Cardiac muscle cell (in vitro differentiated cells and primary cell): Measurements from ENCODE around the gene ITGA3. TPM values are rescaled to one million over a fixed set of nuclear protein-coding genes. Genes with fewer than 3 reads are reported as not detected.
A peak's percentile ranks its signal among the peaks of the same experiment; 100 is the strongest.

Experiments used
- DNase-seq, 2 donors: peaks; one replicate each; pipeline versions ENCODE4 v3.0.0 to v3.0.0-alpha.2; 2010 to 2017; ENCODE audit warnings: low read depth in 1 of 2, low spot score in 1 of 2
- H3K27ac ChIP-seq: fragments of 200-600 bp; sonication (generic); 2 replicates; pipeline ENCODE4 v1.5.1; 2016
- H3K27me3 ChIP-seq: fragments of 200-600 bp; sonication (generic); 2 replicates; pipeline ENCODE4 v1.6.0; 2016; ENCODE audit warnings: control low read depth
- H3K36me3 ChIP-seq: fragments of 200-600 bp; sonication (generic); 2 replicates; pipeline ENCODE4 v1.5.1; 2016; ENCODE audit warnings: control low read depth
- H3K4me1 ChIP-seq: fragments of 200-600 bp; sonication (generic); 2 replicates; pipeline ENCODE4 v1.8.1; 2017; ENCODE audit warnings: low read depth, mild to moderate bottlenecking, mixed run types
- H3K4me3 ChIP-seq: fragments of 200-600 bp; sonication (generic); 2 replicates; pipeline ENCODE4 v1.5.1; 2016; ENCODE audit warnings: mild to moderate bottlenecking
- H3K9me3 ChIP-seq: fragments of 200-600 bp; sonication (generic); 2 replicates; pipeline ENCODE4 v1.5.1; 2017; ENCODE audit warnings: low read depth, mild to moderate bottlenecking, control low read depth
- polyA plus RNA-seq: library from polyadenylated mRNA; unstranded; fragments of >200 nt; fragmentation: Nextera tagmentation; extraction: Ambion mirVana; gene quantifications from 2 replicates; pipeline ENCODE4 v1.2.1, GENCODE V29; 2016
- total RNA-seq: library from RNA; depleted of rRNA; stranded (reverse); fragments of >200 nt; gene quantifications from 2 replicates; pipeline ENCODE4 v1.2.3, GENCODE V29; 2016
- TF ChIP-seq, protein P1 (sequence below): IDR thresholded peaks from 2 replicates; pipeline ENCODE4 v1.5.1; 2012; ENCODE audit warnings: low read depth, mild to moderate bottlenecking, low read length

ITGA3 gene
- total and polyA plus RNA-seq, 2 experiments from 2014 or later, result 20.5 to 41.9 TPM

- no peaks in the 10 kb centered on the region for H3K9me3 ChIP-seq
- no peak overlapping the region for H3K4me3 ChIP-seq
- TF ChIP-seq, protein P1, sequence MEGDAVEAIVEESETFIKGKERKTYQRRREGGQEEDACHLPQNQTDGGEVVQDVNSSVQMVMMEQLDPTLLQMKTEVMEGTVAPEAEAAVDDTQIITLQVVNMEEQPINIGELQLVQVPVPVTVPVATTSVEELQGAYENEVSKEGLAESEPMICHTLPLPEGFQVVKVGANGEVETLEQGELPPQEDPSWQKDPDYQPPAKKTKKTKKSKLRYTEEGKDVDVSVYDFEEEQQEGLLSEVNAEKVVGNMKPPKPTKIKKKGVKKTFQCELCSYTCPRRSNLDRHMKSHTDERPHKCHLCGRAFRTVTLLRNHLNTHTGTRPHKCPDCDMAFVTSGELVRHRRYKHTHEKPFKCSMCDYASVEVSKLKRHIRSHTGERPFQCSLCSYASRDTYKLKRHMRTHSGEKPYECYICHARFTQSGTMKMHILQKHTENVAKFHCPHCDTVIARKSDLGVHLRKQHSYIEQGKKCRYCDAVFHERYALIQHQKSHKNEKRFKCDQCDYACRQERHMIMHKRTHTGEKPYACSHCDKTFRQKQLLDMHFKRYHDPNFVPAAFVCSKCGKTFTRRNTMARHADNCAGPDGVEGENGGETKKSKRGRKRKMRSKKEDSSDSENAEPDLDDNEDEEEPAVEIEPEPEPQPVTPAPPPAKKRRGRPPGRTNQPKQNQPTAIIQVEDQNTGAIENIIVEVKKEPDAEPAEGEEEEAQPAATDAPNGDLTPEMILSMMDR, result no peak
- H3K27ac ChIP-seq, result no peak overlapping the region
- peaks cover 12% of the 10 kb centered on the region for H3K4me1 ChIP-seq
- no peaks in the 10 kb centered on the region for H3K27me3 ChIP-seq
- H3K36me3 ChIP-seq, result no peaks in the 10 kb centered on the region
- DNase-seq, result no peak
Measured at GRCh38 chr17:50024808-50025207, 31.1 kb upstream of the ITGA3 start.

DNA sequence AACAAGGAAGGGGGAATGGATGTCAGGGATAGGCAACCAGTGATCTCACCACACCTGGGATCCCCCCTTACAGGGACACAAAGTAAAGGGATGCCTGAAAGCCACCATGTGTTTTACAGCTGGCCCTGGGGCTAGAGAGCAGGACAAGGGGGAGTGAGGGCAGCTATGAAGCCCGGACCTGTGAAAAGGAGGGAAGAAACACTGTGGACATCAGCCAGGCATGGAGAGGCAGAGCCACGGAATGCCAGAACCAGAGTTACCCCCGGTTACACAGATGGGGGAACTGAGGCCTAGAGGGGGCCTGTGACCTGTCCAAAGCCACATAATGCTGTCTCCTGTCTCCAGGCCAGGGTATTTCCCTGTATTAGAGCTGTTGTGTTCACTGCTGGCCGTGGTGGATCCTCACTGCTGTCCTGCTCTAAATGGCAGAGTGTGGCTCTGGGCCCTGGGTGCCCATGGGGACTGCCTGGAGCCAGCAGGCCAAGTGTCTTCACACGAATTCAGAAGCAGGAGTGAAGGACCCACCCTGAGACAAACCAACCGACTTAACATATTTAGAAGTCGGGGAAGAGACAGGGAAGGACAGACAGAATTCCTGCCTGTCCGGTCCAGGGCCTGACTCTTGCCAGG lies 29.7 kb upstream of the ITGA3 start:
- no peak overlapping the region for H3K4me3 ChIP-seq
- no peaks in the 10 kb centered on the region for H3K27me3 ChIP-seq
- no peaks in the 10 kb centered on the region for H3K9me3 ChIP-seq
- peaks cover 12% of the 10 kb centered on the region for H3K4me1 ChIP-seq
- no peaks in the 10 kb centered on the region for H3K36me3 ChIP-seq
- no peak for DNase-seq
- no peak overlapping the region for H3K27ac ChIP-seq
- TF ChIP-seq, protein P1, result no peak

DNA sequence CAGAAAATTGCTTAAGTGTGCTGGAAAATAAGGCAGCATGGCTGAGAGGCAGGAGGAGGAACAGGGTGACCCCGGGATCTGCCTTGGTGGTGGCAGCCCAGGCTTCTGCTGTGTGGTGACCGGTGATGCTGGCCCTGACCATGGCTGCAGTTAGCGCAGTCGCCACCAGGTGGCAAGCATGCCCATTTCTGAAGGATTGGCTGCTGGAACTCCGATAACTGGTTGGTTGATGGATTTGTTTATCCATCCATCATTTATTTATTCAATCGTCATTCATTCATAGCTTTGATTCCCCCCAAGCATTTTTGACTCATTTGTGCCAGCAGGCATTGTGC lies 29.1 kb upstream of the ITGA3 start:
- peaks cover 12% of the 10 kb centered on the region for H3K4me1 ChIP-seq
- TF ChIP-seq, protein P1, result peak; percentile 89
- peak; percentile 80 to 85 for DNase-seq
- no peaks in the 10 kb centered on the region for H3K9me3 ChIP-seq
- H3K4me3 ChIP-seq, result no peak overlapping the region
- H3K27me3 ChIP-seq, result no peaks in the 10 kb centered on the region
- no peak overlapping the region for H3K27ac ChIP-seq
- no peaks in the 10 kb centered on the region for H3K36me3 ChIP-seq

DNA sequence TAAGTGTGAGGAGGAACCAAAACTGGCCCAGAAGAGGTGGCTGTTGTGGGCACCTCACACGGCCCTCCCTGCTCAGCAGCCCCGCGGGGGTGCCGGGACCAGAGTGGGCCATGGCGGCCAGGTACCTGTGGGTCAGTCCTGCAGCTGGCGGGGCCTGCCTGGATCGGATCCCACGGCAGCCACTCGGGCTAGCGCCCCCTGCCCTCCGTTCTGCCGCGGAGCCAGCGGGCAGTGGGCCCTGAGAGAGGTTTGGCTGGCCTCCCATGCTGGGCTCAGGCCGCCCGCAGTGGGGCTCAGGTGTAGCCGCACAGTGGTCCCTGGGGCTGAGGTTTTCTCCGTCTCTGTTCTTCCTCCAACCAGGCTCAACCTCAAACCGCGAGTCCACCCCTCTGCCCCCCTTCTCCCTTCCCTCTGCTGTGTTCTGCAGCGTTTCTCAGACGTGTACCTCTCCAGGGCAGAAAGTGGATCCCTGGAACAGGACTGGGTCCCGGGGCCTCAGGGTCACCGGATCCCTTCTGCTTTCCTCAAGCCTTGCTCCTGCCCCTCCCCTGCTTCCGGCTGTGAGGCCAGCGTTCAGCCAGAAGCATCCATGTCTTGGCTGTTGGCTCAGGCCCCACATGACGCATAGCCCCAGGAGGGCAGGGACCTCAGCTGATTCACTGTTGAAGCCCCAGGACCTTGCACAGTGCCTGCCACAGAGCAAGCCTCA lies 28.6 kb upstream of the ITGA3 start:
- TF ChIP-seq, protein P1, result no peak
- Histone ChIP-seq H3K27me3 (no peaks in the 10 kb centered on the region), H3K36me3 (no peaks in the 10 kb centered on the region), H3K4me3 (no peak overlapping the region), H3K27ac (no peak overlapping the region), H3K9me3 (no peaks in the 10 kb centered on the region), H3K4me1 (peaks cover 12% of the 10 kb centered on the region)
- DNase-seq, result peak in 1 of 2 donors; percentile 93

DNA sequence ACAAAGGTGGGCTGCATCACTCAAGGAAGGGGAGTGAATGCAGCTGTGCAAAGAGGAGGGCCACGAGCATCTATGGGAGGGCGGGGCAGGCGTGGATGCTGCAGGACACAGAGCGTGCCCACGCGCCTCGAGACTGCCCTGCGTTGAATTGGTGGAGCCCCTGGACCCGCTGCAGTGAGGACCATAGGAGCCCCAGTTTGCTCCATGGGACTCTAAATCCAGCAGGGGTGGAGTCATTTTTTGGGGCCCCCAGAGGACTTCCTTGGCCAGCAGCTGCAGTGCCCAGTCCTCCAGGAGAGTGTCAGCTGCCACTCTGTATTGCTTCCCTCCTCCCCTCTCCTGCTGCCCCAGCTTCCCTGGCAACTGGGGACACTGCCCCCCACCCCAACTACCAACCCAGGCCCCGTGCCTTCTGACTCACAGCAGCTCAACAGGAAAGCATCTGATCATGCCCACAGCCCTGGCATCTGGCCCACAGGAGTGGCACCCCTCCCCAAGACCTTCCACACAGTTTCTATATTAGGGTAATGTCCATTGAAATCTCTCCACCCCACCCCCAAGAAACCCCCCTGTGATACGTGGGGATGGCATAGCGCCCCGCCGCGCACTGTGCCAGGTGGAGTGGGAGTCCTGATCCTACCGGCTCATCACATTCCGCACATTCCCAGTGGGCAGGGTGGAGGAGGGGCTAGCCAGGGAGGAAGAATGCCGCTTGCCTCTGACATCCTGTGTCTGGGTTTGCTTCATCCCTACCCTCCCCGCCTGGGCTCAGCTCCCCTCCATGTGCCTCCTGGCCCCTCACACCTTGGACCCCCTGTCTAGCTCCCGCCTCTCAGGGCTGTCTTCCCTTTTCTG lies 27.8 kb upstream of the ITGA3 start:
- peaks cover 7% of the 10 kb centered on the region for H3K4me1 ChIP-seq
- H3K4me3 ChIP-seq, result no peak overlapping the region
- H3K36me3 ChIP-seq, result no peaks in the 10 kb centered on the region
- H3K9me3 ChIP-seq, result no peaks in the 10 kb centered on the region
- no peaks in the 10 kb centered on the region for H3K27me3 ChIP-seq
- H3K27ac ChIP-seq, result no peak overlapping the region
- DNase-seq, result peak; percentile 46 to 64
- TF ChIP-seq, protein P1, result no peak
